ENCODE data around the gene C17orf50.
A peak's percentile ranks its signal among the peaks of the same experiment; 100 is the strongest.

Gene C17orf50

GRCh38 chr17:35752945-35753764 is 7.5 kb upstream of the C17orf50 start, which contains the start of gene GAS2L2:
TSS of gene GAS2L2 (minus strand) at chr17:35753239. CDS start at chr17:35752850, 389 bp downstream.
- no peak for DNase-seq (ENCODE audit: low read depth)

GRCh38 chr17:35757243-35757642 is 3.4 kb upstream of the C17orf50 start:
- DNase-seq (ENCODE audit: low read depth), result no peak

GRCh38 chr17:35761601-35762000 is 914 bp downstream of the C17orf50 start:
- no peak for DNase-seq (ENCODE audit: low read depth)

- DNase-seq (ENCODE audit: low read depth), result no peak
Observed at GRCh38 chr17:35763767-35764122, 3.1 kb downstream of the C17orf50 start.

GRCh38 chr17:35764123-35764991 is 3.7 kb downstream of the C17orf50 start:
- DNase-seq (ENCODE audit: low read depth), result peak; percentile 69

GRCh38 chr17:35765086-35765710 is 4.5 kb downstream of the C17orf50 start:
- DNase-seq (ENCODE audit: low read depth), result no peak

GRCh38 chr17:35765756-35766488 is 5.2 kb downstream of the C17orf50 start:
- no peak for DNase-seq (ENCODE audit: low read depth)

GRCh38 chr17:35766489-35766877 is 5.8 kb downstream of the C17orf50 start:
- DNase-seq (ENCODE audit: low read depth), result no peak

- no peak for DNase-seq (ENCODE audit: low read depth)
Observed at GRCh38 chr17:35766903-35767510, 6.3 kb downstream of the C17orf50 start.

GRCh38 chr17:35768797-35769196 is 8.1 kb downstream of the C17orf50 start:
- no peak for DNase-seq (ENCODE audit: low read depth)

- DNase-seq (ENCODE audit: low read depth), result no peak
Observed at GRCh38 chr17:35769895-35770486, 9.3 kb downstream of the C17orf50 start.

GRCh38 chr17:35773129-35773528 is 12.4 kb downstream of the C17orf50 start:
- DNase-seq (ENCODE audit: low read depth), result no peak

GRCh38 chr17:35773679-35774425 is 13.2 kb downstream of the C17orf50 start:
- no peak for DNase-seq (ENCODE audit: low read depth)

- DNase-seq (ENCODE audit: low read depth), result no peak
Observed at GRCh38 chr17:35774499-35774898, 13.8 kb downstream of the C17orf50 start.

GRCh38 chr17:35775039-35775438 is 14.4 kb downstream of the C17orf50 start:
- no peak for DNase-seq (ENCODE audit: low read depth)

GRCh38 chr17:35775583-35775982 is 14.9 kb downstream of the C17orf50 start:
- DNase-seq (ENCODE audit: low read depth), result no peak

GRCh38 chr17:35778641-35779196 is 18.0 kb downstream of the C17orf50 start:
- no peak for DNase-seq (ENCODE audit: low read depth)

GRCh38 chr17:35780950-35781349 is 20.3 kb downstream of the C17orf50 start:
- DNase-seq (ENCODE audit: low read depth), result no peak

- no peak for DNase-seq (ENCODE audit: low read depth)
Observed at GRCh38 chr17:35784895-35785294, 24.2 kb downstream of the C17orf50 start.

- DNase-seq (ENCODE audit: low read depth), result no peak
Observed at GRCh38 chr17:35786941-35787432, 26.3 kb downstream of the C17orf50 start.
